Stimulated activated CD4-positive, alpha-beta T cell treated with anti-CD3 and anti-CD28 coated beads, TNF-alpha, amount 100 ng/mL, for 24 hours (primary cell): ENCODE measurements around the gene PLD6.
"Not testable (repeated sequence)": the region's sequence is repeated elsewhere in the genome, so short reads cannot be mapped to it uniquely, and the experiment has no call there.

Experiments used
- DNase-seq, 3 experiments: peaks; one replicate each; pipeline ENCODE4 v3.0.0-alpha.2; 2020; ENCODE audit warnings: low read depth in 3 of 3

Gene PLD6

DNA sequence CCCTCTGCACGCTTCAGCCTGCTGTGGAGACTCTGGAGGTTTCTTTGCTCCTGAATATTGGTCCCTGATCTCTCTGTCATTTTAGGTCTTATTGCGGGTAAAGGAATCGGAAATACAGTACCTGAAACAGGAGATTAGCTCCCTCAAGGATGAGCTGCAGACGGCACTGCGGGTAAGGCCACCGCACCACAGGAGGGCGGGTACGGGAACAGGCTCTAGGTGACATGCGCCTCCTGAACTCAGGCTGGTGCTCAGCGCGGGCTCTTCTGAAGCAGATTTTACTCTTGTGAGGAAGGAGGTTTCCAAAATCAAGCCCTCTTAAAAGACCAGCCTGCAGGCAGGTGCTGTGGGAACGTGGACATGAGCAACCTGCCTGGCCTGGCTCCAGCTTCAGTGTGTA, 29.8 kb downstream of the PLD6 start:
- DNase-seq = no peak

DNA sequence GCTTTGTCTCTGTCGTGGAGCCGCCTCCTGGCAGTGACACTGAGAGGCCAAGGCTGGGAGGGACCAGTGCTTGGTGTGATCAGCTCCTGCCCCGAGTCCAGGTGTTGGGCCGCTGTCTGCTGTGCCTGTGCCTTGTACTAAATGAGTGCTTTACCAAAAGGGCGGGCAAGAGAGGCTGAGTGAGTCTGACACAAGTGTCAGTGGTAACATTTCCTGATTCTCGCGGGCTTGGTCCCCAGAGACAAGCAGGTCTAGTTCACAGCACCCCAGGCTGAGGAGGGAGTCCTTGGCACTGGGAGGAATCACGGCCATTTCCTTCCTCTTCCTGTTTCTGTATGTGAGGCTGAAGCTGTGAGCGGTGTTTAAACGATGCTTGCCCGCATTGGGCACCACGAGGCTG, 30.2 kb downstream of the PLD6 start:
- no peak for DNase-seq

- no peak for DNase-seq
These were observed 30.8 kb downstream of the PLD6 start for GRCh38 chr17:17175340-17175739.

- DNase-seq = no peak
These were observed 32.2 kb downstream of the PLD6 start for GRCh38 chr17:17173921-17174320.

DNA sequence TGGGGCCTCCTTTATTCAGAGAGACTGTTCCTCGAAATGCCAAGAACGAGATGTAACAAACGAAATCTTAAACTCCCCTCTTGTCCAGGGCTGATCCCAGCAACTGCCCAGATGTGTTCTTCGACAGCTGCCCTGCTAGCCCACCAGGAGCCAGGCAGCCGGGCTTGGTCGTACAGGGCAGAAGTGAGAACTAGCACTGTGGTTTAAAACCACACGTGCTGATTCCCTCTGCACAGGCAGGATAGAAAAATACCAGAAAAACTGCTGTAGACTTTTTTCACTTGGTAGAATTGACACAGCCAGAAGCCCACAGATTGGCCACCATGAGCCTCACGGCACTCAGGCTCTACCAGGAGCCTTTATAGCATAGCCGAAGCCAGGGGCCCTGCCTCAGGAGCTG, 33.1 kb downstream of the PLD6 start:
- DNase-seq = no peak

DNA sequence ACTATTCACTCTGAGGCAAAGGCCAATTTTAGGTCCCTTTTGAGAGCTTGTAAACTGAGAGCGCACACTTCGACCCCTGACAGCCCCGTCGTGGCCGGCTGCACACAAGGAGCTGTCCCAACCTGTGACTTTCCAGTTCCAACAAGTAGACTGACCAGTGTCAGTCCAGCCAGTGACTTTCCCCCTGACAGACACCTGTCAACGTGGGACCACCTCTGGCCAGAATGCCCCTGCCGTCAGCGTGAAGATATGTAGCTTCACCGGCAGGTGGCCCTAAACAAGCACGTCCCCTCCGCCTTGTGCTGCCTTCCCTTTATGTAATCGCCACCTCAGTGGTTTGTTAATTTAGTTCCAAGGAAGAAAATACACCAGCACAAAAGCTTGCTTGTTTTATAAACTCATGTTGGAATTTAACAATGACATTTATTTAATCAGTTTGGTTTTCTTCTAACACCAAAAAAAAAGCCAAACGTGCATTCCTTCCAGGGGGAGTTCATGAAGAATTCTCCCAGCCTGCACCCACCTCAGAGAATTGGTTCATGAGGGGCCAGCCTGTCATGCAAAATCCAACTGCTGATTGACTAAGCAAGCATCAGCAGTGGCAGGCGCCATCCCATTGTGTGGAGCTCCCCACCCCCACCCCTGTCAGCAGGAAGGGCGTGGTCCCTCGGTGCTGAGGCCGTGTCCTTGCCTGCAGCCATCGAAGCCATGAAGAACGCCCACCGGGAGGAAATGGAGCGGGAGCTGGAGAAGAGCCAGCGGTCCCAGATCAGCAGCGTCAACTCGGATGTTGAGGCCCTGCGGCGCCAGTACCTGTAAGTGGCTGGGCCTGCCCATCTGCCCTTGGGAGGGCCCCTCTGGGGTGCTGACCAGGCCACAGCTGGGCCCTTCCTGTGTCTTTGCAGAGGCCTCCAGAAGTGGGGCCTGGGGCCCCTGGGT, 33.9 kb downstream of the PLD6 start:
- no peak for DNase-seq

- no peak for DNase-seq
These were observed 34.9 kb downstream of the PLD6 start for GRCh38 chr17:17171186-17171585.

GRCh38 chr17:17170346-17170985, 35.7 kb downstream of the PLD6 start:
- DNase-seq = no peak

DNA sequence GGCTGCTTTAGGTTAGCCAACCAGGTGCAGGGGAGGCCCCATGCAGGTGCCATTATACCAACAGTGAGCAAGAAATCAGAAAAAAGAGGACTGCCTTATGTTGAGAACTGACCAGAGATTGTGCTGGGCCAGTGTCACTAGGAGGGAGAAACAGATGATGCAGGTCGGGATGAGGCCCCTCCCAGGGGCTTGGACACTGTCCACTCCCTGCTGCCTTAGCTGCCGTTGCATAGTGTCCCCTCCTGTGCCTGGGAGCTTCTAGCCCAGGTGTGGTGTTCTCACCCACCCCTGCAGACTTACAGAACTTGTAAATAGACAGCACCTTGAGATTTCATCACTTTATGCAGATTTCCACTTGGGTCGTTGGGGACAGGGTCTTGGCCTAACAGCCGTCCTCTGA, 36.7 kb downstream of the PLD6 start:
- DNase-seq = no peak

GRCh38 chr17:17168401-17168800, 37.7 kb downstream of the PLD6 start:
- DNase-seq = no peak

DNA sequence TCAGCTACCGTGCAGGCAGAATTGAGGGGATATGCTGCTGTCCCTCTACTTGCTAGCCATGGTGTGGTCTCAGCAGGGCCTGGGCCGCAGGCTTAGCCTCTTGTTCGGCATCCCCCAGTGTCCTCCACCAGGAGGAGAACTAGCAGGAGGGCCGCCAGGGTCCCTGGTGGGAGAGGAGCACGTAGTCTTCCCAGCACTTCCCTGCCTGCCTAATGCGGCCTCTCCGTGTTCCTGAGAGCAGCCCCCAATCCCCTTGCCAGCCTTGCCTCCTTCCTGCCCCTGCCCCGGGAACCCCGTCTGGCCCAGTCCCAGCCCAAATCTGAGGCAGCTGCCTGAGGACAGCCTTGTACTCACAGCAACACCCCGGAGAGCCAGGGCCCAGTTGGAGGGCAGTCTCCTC, 38.1 kb downstream of the PLD6 start:
- DNase-seq = no peak

DNA sequence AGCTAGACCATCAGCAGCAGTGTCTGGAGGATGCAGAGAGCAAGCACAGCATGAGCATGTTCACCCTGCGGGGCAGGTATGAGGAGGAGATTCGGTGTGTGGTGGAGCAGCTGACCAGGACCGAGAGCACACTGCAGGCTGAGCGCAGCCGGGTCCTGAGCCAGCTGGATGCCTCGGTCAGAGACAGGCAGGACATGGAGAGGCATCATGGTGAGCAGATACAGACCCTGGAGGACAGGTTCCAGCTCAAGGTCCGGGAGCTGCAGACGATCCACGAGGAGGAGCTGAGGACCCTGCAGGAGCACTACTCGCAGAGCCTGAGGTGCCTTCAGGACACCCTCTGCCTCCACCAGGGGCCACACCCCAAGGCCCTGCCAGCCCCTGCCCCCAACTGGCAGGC, 38.8 kb downstream of the PLD6 start:
- no peak for DNase-seq

GRCh38 chr17:17166446-17166845, 39.7 kb downstream of the PLD6 start:
- no peak for DNase-seq

DNA sequence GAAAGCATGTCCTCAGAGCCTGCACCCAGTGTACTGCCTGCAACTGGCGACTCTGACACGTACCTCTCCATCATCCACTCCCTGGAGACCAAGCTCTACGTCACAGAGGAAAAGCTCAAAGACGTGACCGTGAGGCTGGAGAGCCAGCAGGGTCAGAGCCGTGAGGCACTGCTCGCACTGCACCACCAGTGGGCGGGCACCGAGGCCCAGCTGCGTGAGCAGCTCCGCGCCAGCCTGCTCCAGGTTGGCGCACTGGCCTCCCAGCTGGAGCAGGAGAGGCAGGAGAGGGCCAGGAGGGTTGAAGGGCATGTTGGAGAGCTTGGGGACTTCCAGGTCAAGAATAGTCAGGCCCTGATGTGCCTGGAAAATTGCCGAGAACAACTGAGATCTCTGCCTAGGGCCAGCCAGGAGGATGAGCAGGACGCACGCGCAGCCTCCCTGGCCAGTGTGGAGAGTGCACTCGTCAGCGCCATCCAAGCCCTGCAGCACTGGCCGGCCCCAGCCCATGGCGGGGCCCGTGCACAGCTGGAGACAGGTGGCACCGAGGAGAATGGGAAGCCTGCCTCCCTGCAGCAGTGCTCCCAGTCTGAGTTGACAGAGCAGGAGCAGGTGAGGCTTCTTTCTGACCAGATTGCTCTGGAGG, 40.3 kb downstream of the PLD6 start:
- DNase-seq = no peak

- no peak for DNase-seq
These were observed 41.5 kb downstream of the PLD6 start for GRCh38 chr17:17164676-17165075.

- DNase-seq = no peak
These were observed 42.0 kb downstream of the PLD6 start for GRCh38 chr17:17164156-17164555.

- DNase-seq = no peak
These were observed 44.4 kb downstream of the PLD6 start for GRCh38 chr17:17161759-17162158.

GRCh38 chr17:17161121-17161520, 45.0 kb downstream of the PLD6 start:
- DNase-seq = no peak

DNA sequence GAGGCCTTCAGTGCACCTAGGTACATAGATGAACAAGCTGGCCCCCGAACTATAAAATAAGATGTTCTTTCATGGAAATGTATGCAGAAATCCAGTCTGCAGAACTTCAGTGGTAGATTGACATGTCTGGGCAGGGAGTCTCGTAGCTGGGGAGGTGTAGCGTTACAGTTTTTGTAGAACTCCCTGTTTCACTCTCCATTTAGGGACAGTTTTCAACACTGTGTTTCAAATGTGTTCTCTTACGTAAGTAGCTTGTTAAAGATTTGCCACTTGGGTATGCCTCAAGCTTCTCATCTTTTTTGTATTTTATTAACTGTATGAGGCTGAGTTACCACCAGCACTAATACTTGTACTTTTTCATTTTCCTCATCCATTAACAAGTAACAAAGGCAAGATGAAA, 46.6 kb downstream of the PLD6 start:
- DNase-seq = no peak

DNA sequence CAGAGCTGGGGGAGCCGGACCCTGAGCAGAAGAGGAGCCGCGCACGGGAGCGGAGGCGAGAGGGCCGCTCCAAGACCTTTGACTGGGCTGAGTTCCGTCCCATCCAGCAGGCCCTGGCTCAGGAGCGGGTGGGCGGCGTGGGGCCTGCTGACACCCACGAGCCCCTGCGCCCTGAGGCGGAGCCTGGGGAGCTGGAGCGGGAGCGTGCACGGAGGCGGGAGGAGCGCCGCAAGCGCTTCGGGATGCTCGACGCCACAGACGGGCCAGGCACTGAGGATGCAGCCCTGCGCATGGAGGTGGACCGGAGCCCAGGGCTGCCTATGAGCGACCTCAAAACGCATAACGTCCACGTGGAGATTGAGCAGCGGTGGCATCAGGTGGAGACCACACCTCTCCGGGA, 47.6 kb downstream of the PLD6 start:
- DNase-seq = not testable (repeated sequence)

- DNase-seq = no peak
These were observed 49.1 kb downstream of the PLD6 start for GRCh38 chr17:17157041-17157440.

- DNase-seq = no peak
These were observed 49.6 kb downstream of the PLD6 start for GRCh38 chr17:17156511-17156910.

- no peak for DNase-seq
These were observed 50.0 kb downstream of the PLD6 start for GRCh38 chr17:17156107-17156506.
